NCI-H524 treated with DMSO at 0.1 percent for 48 hours (cell line): ENCODE measurements around the gene WNT2.
A peak's percentile ranks its signal among the peaks of the same experiment; 100 is the strongest.
"Not testable (repeated sequence)": the region's sequence is repeated elsewhere in the genome, so short reads cannot be mapped to it uniquely, and the experiment has no call there.

Experiments
- DNase-seq: peaks from one replicate; lab custom pipeline; 2025; lab: John Stamatoyannopoulos, UW

Gene WNT2

GRCh38 chr7:117262546-117262945 is 60.3 kb downstream of the WNT2 start:
- DNase-seq: no peak

GRCh38 chr7:117259615-117260014 is 63.2 kb downstream of the WNT2 start:
- no peak for DNase-seq

- DNase-seq: no peak
Measured at GRCh38 chr7:117251687-117252086, 71.2 kb downstream of the WNT2 start.

- no peak for DNase-seq
Measured at GRCh38 chr7:117250801-117251200, 72.1 kb downstream of the WNT2 start.

GRCh38 chr7:117250245-117250644 is 72.6 kb downstream of the WNT2 start:
- no peak for DNase-seq

- DNase-seq: no peak
Measured at GRCh38 chr7:117249696-117250095, 73.2 kb downstream of the WNT2 start.

- no peak for DNase-seq
Measured at GRCh38 chr7:117248829-117249228, 74.0 kb downstream of the WNT2 start.

GRCh38 chr7:117247809-117248208 is 75.0 kb downstream of the WNT2 start:
- no peak for DNase-seq

- DNase-seq: not testable (repeated sequence)
Measured at GRCh38 chr7:117245703-117246102, 77.2 kb downstream of the WNT2 start.

GRCh38 chr7:117243390-117243789 is 79.5 kb downstream of the WNT2 start:
- no peak for DNase-seq

GRCh38 chr7:117241088-117241487 is 81.8 kb downstream of the WNT2 start:
- DNase-seq: no peak

GRCh38 chr7:117238937-117239336 is 83.9 kb downstream of the WNT2 start:
- no peak for DNase-seq

- DNase-seq: no peak
Measured at GRCh38 chr7:117238472-117238871, 84.4 kb downstream of the WNT2 start.

- no peak for DNase-seq
Measured at GRCh38 chr7:117237646-117238045, 85.2 kb downstream of the WNT2 start.

- DNase-seq: no peak
Measured at GRCh38 chr7:117231047-117231359, 91.9 kb downstream of the WNT2 start.

GRCh38 chr7:117230276-117231046 is 92.4 kb downstream of the WNT2 start:
- no peak for DNase-seq

GRCh38 chr7:117229350-117229749 is 93.5 kb downstream of the WNT2 start:
- DNase-seq: peak; percentile 83

- DNase-seq: no peak
Measured at GRCh38 chr7:117227091-117227490, 95.8 kb downstream of the WNT2 start.

GRCh38 chr7:117225536-117225935 is 97.3 kb downstream of the WNT2 start:
- DNase-seq: no peak
